ENCODE measurements around the gene BICRA.

Gene BICRA

DNA sequence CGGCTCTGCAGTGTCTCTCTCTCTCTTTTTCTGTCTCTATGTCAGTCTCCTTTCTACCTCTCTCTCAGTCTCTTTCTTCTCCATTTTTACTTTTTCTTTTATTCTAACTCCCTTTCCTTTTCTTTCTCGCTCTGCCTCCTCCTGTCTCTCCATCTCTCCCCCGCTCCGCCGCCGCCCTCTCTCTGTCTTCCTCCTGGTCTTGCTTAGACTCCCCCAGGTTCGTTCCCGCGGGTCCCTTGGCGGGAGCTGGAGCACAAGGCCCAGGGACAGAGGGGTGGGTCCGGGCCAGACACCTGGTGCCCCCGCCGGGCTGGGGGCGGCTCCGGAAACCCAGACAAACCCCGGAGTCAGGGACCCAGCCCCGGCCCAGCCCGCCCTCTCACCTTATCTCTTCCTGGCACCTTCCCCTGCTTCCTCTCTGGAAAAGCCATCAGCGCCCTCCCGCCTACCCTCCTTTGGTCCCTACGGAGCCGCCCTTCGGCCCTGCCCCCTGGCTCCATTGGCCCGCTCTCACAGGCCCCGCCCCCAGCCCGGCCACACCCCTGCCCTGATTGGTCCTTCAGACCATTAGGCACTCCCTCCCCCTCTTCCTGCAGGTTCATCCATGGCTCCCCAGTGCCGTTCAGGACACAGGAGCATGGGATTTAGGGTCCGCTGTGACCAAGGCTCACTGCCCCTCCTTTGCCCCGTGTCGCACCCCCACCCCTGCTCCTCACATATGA, 121.0 kb downstream of the BICRA start:
- TF ChIP-seq ZC3H10 (CRISPR knock-in tag; IDR thresholded peaks at IDR 0.05) (no peak), ISL1 (CRISPR knock-in tag; IDR thresholded peaks at IDR 0.05) (no peak), GLIS3 (CRISPR knock-in tag; IDR thresholded peaks at IDR 0.05) (no peak), ZNF565 (CRISPR knock-in tag; conservative IDR thresholded peaks at IDR 0.05; ENCODE audit: low read depth) (no peak), ESRRG (CRISPR knock-in tag; IDR thresholded peaks at IDR 0.05) (no peak), ZNF8 (CRISPR knock-in tag; IDR thresholded peaks at IDR 0.05) (no peak), ZFP30 (CRISPR knock-in tag; IDR thresholded peaks at IDR 0.05) (no peak), ARNTL (CRISPR knock-in tag; IDR thresholded peaks at IDR 0.05; ENCODE audit: borderline replicate concordance, low read depth) (no peak), SNAI2 (CRISPR knock-in tag; IDR thresholded peaks at IDR 0.05) (no peak), CSRNP3 (CRISPR knock-in tag; IDR thresholded peaks at IDR 0.05) (no peak), TOX (CRISPR knock-in tag; IDR thresholded peaks at IDR 0.05; ENCODE audit: borderline replicate concordance) (no peak), CREB5 (CRISPR knock-in tag; IDR thresholded peaks at IDR 0.05; ENCODE audit: low read depth) (no peak), RARB (CRISPR knock-in tag; IDR thresholded peaks at IDR 0.05) (no peak), PATZ1 (CRISPR knock-in tag; IDR thresholded peaks at IDR 0.05; ENCODE audit: borderline replicate concordance) (no peak), ZNF70 (CRISPR knock-in tag; IDR thresholded peaks at IDR 0.05) (no peak), BACH2 (CRISPR knock-in tag; IDR thresholded peaks at IDR 0.05; ENCODE audit: borderline replicate concordance) (no peak), POU6F1 (CRISPR knock-in tag; IDR thresholded peaks at IDR 0.05; ENCODE audit: borderline replicate concordance, low read depth) (no peak)
- ATAC-seq = peak; percentile 65

DNA sequence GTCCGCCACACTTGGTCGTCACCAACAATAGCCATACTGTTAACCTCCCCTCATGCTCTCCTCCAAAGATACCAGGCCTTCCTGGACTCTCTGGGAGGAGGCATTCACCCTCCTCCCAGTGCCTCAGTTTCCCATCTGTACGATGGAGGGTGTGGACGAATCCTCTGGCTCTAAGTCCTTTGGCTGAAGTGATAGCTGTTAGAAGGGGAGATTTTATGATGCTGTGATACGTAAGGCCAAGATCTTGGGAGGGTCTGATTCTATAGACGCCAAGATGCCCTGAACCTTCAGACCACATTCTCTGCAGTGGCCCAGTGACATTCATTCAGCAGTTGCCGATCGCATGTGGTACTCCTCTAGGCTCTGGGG, 121.6 kb downstream of the BICRA start:
- TF ChIP-seq PPARA (CRISPR knock-in tag; IDR thresholded peaks at IDR 0.05; ENCODE audit: borderline replicate concordance) = no peak
- TF ChIP-seq ZNF70 (CRISPR knock-in tag; IDR thresholded peaks at IDR 0.05) = no peak
- TF ChIP-seq GLIS3 (CRISPR knock-in tag; IDR thresholded peaks at IDR 0.05) = no peak
- TF ChIP-seq ISL1 (CRISPR knock-in tag; IDR thresholded peaks at IDR 0.05) = no peak
- no peak for TF ChIP-seq CSRNP3 (CRISPR knock-in tag; IDR thresholded peaks at IDR 0.05)
- no peak for TF ChIP-seq ZFP3 (CRISPR knock-in tag; IDR thresholded peaks at IDR 0.05)
- no peak for ATAC-seq

DNA sequence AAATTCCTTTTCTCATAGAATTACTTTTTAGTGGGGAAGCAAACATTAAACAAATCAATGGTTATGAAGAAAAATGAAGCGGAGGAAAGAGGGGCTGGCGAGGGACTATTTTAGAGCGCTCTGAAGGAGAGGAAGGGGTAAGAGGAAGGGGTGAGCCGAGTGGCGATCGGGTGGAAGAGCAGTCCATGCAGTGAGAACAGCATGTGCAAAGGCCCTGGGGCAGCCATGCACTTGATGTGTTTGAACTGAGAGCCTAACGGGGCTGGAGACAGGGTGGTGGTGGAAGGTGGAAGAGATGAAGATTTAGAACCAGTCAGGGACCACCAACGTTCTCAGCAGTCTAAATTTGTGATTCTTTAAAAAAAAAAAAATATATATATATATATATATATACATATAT, 122.0 kb downstream of the BICRA start:
- TF ChIP-seq OSR1 (CRISPR knock-in tag; IDR thresholded peaks at IDR 0.05) = no peak
- TF ChIP-seq CSRNP3 (CRISPR knock-in tag; IDR thresholded peaks at IDR 0.05) = no peak
- TF ChIP-seq SNAI2 (CRISPR knock-in tag; IDR thresholded peaks at IDR 0.05) = no peak
- no peak for TF ChIP-seq POU6F1 (CRISPR knock-in tag; IDR thresholded peaks at IDR 0.05; ENCODE audit: borderline replicate concordance, low read depth)
- no peak for TF ChIP-seq ZC3H10 (CRISPR knock-in tag; IDR thresholded peaks at IDR 0.05)
- no peak for TF ChIP-seq ESRRG (CRISPR knock-in tag; IDR thresholded peaks at IDR 0.05)
- TF ChIP-seq, protein P1, sequence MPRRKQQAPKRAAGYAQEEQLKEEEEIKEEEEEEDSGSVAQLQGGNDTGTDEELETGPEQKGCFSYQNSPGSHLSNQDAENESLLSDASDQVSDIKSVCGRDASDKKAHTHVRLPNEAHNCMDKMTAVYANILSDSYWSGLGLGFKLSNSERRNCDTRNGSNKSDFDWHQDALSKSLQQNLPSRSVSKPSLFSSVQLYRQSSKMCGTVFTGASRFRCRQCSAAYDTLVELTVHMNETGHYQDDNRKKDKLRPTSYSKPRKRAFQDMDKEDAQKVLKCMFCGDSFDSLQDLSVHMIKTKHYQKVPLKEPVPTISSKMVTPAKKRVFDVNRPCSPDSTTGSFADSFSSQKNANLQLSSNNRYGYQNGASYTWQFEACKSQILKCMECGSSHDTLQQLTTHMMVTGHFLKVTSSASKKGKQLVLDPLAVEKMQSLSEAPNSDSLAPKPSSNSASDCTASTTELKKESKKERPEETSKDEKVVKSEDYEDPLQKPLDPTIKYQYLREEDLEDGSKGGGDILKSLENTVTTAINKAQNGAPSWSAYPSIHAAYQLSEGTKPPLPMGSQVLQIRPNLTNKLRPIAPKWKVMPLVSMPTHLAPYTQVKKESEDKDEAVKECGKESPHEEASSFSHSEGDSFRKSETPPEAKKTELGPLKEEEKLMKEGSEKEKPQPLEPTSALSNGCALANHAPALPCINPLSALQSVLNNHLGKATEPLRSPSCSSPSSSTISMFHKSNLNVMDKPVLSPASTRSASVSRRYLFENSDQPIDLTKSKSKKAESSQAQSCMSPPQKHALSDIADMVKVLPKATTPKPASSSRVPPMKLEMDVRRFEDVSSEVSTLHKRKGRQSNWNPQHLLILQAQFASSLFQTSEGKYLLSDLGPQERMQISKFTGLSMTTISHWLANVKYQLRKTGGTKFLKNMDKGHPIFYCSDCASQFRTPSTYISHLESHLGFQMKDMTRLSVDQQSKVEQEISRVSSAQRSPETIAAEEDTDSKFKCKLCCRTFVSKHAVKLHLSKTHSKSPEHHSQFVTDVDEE (CRISPR knock-in tag; IDR thresholded peaks at IDR 0.05) = no peak
- no peak for TF ChIP-seq ARNTL (CRISPR knock-in tag; IDR thresholded peaks at IDR 0.05; ENCODE audit: borderline replicate concordance, low read depth)
- no peak for TF ChIP-seq ZFP3 (CRISPR knock-in tag; IDR thresholded peaks at IDR 0.05)
- TF ChIP-seq PPARA (CRISPR knock-in tag; IDR thresholded peaks at IDR 0.05; ENCODE audit: borderline replicate concordance) = no peak
- ATAC-seq = no peak

Data from SK-N-SH treated with all-trans-retinoic acid at 6 μM for 48 hours (cell line).